ENCODE data around the gene CD2BP2. TPM values are rescaled to one million over a fixed set of nuclear protein-coding genes. Genes with fewer than 3 reads are reported as not detected.

The CD2BP2 gene
- total and polyA plus RNA-seq, 2 of the 13 experiments (the other 11 are each of a cell fraction or from before 2014, with no cell fraction given) = 24.9 to 54.6 TPM

GRCh38 chr16:30372038-30372712, 17.1 kb upstream of the CD2BP2 start:
- H3K4me2 ChIP-seq (ENCODE audit: low read depth, low read length) = peak overlapping the region; percentile 85
- H4K20me1 ChIP-seq (ENCODE audit: insufficient read depth, low read length) = peaks cover 20% of the 10 kb centered on the region; the same call in 1 of the 2 replicates
- intact Hi-C loops (cut with micrococcal nuclease; ENCODE audit: unreplicated experiment) (no loop called here), in situ Hi-C loops (cut with HindIII; ENCODE audit: extremely low pct_ligation_motif_present, low pct_unique_long_range_greater_than_20kb) (no loop called here)
- no peaks in the 10 kb centered on the region for H3K9me3 ChIP-seq (ENCODE audit: low read length)
- H3K9ac ChIP-seq (ENCODE audit: insufficient read depth, low read depth, low read length) = peak overlapping the region; percentile 0; the same call in 1 of the 2 replicates
- TF ChIP-seq NCOA1 (CRISPR knock-in tag; IDR thresholded peaks at IDR 0.05) (no peak), ZFY (CRISPR knock-in tag; IDR thresholded peaks at IDR 0.05) (no peak), SRSF1 (optimal IDR thresholded peaks at IDR 0.05; ENCODE audit: low read depth, low read length) (no peak), BRD4 (CRISPR knock-in tag; IDR thresholded peaks at IDR 0.05) (no peak), NFIC (IDR thresholded peaks at IDR 0.05; ENCODE audit: low read length) (no peak), MYC (CRISPR knock-in tag; IDR thresholded peaks at IDR 0.05; ENCODE audit: borderline replicate concordance) (no peak), ZNF644 (CRISPR knock-in tag; IDR thresholded peaks at IDR 0.05; ENCODE audit: low read depth) (no peak), ZNF879 (CRISPR knock-in tag; IDR thresholded peaks at IDR 0.05) (no peak), RELA (CRISPR knock-in tag; IDR thresholded peaks at IDR 0.05) (no peak), PPARG (CRISPR knock-in tag; conservative IDR thresholded peaks at IDR 0.05) (no peak), PHF20 (CRISPR knock-in tag; IDR thresholded peaks at IDR 0.05) (no peak), FOXA3 (CRISPR knock-in tag; IDR thresholded peaks at IDR 0.05) (no peak), IKZF4 (CRISPR knock-in tag; IDR thresholded peaks at IDR 0.05; ENCODE audit: borderline replicate concordance, low read depth, not compliant biosample characterization) (no peak)
- TF ChIP-seq, protein P1, sequence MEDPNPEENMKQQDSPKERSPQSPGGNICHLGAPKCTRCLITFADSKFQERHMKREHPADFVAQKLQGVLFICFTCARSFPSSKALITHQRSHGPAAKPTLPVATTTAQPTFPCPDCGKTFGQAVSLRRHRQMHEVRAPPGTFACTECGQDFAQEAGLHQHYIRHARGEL (CRISPR knock-in tag; IDR thresholded peaks at IDR 0.05) = no peak
- TF ChIP-seq, protein P2, sequence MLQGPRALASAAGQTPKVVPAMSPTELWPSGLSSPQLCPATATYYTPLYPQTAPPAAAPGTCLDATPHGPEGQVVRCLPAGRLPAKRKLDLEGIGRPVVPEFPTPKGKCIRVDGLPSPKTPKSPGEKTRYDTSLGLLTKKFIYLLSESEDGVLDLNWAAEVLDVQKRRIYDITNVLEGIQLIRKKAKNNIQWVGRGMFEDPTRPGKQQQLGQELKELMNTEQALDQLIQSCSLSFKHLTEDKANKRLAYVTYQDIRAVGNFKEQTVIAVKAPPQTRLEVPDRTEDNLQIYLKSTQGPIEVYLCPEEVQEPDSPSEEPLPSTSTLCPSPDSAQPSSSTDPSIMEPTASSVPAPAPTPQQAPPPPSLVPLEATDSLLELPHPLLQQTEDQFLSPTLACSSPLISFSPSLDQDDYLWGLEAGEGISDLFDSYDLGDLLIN (CRISPR knock-in tag; IDR thresholded peaks at IDR 0.05; ENCODE audit: borderline replicate concordance) = no peak
- 46% methylated on average over 6 of the region's 6 CpGs for whole genome bisulfite sequencing (ENCODE audit: low lambda C conversion rate)
- BruUV-seq (replicated peaks) = no TSS peak
- POLR2A ChIA-PET = interaction anchor here (1.3 to 4.7 kb wide), 6 partner anchors 10 to 37 kb away, joined by 4 to 94 read pairs (median 18); partner anchors contain the start of genes CD2BP2, SEPTIN1, ZNF48 and ZNF771
- FAIRE-seq (no peak), ATAC-seq (no peak), DNase-seq (ENCODE audit: low spot score) (no peak)
- peak overlapping the region in 1 of 3 experiments; percentile 74; a peak in 1 of 6 replicates for H3K4me3 ChIP-seq (replicated peaks in 1 of 3; ENCODE audit: insufficient read depth in 1 of 3, low read depth in 2 of 3, low read length in 3 of 3)
- peaks cover 25% of the 10 kb centered on the region for H3K79me2 ChIP-seq (ENCODE audit: insufficient read depth, low read length)
- peaks cover 46% of the 10 kb centered on the region for H3K4me1 ChIP-seq (ENCODE audit: insufficient read depth, low read length)
- H3K36me3 ChIP-seq (replicated peaks in 1 of 2; ENCODE audit: control insufficient read depth in 1 of 2, insufficient read depth in 2 of 2, low read length in 2 of 2) = no peaks in the 10 kb centered on the region
- CTCF ChIA-PET (ENCODE audit: low intra/inter-chr PET ratio, low total read pairs) = no interaction called here
- H3K27ac ChIP-seq (ENCODE audit: extremely low read length, insufficient read depth, low read length) = no peak overlapping the region
- H3K27me3 ChIP-seq (ENCODE audit: control insufficient read depth in 1 of 2, insufficient read depth in 2 of 2, low read length in 2 of 2) = no peaks in the 10 kb centered on the region; a peak in 1 of 5 replicates
- peak overlapping the region; percentile 73 for H2AFZ ChIP-seq (ENCODE audit: low read length)
